Keratinocyte (primary cell): Measurements from ENCODE around the gene SLC9A4.

Source experiments
- EZH2 ChIP-seq: IDR thresholded peaks from one replicate; pipeline ENCODE4 v1.6.1; 2012; ENCODE audit warnings: inconsistent platforms, mild to moderate bottlenecking, low read length, moderate library complexity
- TF ChIP-seq, protein P1 (sequence below), 3 experiments: IDR thresholded peaks in 1 of 3; conservative IDR thresholded peaks in 1 of 3; optimal IDR thresholded peaks in 1 of 3; 2 replicates in 2 of 3; 3 replicates in 1 of 3; pipeline versions ENCODE3 to v1.5.1; 2011; ENCODE audit warnings: low read length in 3 of 3, mild to moderate bottlenecking in 3 of 3, moderate library complexity in 2 of 3, control low read depth in 1 of 3, inconsistent platforms in 1 of 3; ENCODE audit not compliant: insufficient read depth in 2 of 3; ENCODE audit errors: extremely low read depth in 1 of 3

- TF ChIP-seq, protein P1, sequence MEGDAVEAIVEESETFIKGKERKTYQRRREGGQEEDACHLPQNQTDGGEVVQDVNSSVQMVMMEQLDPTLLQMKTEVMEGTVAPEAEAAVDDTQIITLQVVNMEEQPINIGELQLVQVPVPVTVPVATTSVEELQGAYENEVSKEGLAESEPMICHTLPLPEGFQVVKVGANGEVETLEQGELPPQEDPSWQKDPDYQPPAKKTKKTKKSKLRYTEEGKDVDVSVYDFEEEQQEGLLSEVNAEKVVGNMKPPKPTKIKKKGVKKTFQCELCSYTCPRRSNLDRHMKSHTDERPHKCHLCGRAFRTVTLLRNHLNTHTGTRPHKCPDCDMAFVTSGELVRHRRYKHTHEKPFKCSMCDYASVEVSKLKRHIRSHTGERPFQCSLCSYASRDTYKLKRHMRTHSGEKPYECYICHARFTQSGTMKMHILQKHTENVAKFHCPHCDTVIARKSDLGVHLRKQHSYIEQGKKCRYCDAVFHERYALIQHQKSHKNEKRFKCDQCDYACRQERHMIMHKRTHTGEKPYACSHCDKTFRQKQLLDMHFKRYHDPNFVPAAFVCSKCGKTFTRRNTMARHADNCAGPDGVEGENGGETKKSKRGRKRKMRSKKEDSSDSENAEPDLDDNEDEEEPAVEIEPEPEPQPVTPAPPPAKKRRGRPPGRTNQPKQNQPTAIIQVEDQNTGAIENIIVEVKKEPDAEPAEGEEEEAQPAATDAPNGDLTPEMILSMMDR (optimal IDR thresholded peaks at IDR 0.05 in 1 of 3, IDR thresholded peaks at IDR 0.05 in 1 of 3, conservative IDR thresholded peaks at IDR 0.05 in 1 of 3; ENCODE audit: extremely low read depth in 1 of 3, insufficient read depth in 2 of 3, low read length in 3 of 3), result no peak
- TF ChIP-seq EZH2, result no peak
Measured at GRCh38 chr2:102547462-102547861, 74.4 kb downstream of the SLC9A4 start.
